ENCODE results near the gene RAB3GAP2.
"Not testable (repeated sequence)": the region's sequence is repeated elsewhere in the genome, so short reads cannot be mapped to it uniquely, and the experiment has no call there.

Gene RAB3GAP2

GRCh38 chr1:220189750-220190347 lies 82.4 kb downstream of the RAB3GAP2 start:
- no peak for DNase-seq

- no peak for DNase-seq
Observed at GRCh38 chr1:220188538-220188937, 83.7 kb downstream of the RAB3GAP2 start.

- no peak for DNase-seq
Observed at GRCh38 chr1:220186752-220187151, 85.5 kb downstream of the RAB3GAP2 start.

- DNase-seq, result no peak
Observed at GRCh38 chr1:220184506-220184905, 87.7 kb downstream of the RAB3GAP2 start.

- no peak for DNase-seq
Observed at GRCh38 chr1:220182656-220183055, 89.6 kb downstream of the RAB3GAP2 start.

DNA sequence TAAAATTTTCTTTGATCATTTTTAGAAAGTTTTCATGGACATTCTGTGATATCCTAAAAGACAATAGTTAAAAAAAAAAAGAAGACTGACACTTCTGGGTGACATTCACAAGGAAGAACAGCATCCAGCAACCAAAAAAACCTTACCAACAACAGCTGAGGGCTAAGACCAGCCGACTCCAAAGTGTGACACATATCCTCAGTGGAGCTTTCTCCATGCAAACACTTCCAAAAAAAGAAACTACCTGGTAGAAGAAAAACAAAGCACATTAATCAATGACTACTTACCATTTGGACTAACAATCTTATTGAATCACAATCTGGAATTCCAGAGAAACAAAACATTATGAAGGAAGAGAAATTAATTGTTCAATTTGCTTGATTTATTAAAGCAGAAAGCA lies 90.1 kb downstream of the RAB3GAP2 start:
- DNase-seq, result no peak

GRCh38 chr1:220176540-220176939 lies 95.7 kb downstream of the RAB3GAP2 start:
- DNase-seq, result no peak

DNA sequence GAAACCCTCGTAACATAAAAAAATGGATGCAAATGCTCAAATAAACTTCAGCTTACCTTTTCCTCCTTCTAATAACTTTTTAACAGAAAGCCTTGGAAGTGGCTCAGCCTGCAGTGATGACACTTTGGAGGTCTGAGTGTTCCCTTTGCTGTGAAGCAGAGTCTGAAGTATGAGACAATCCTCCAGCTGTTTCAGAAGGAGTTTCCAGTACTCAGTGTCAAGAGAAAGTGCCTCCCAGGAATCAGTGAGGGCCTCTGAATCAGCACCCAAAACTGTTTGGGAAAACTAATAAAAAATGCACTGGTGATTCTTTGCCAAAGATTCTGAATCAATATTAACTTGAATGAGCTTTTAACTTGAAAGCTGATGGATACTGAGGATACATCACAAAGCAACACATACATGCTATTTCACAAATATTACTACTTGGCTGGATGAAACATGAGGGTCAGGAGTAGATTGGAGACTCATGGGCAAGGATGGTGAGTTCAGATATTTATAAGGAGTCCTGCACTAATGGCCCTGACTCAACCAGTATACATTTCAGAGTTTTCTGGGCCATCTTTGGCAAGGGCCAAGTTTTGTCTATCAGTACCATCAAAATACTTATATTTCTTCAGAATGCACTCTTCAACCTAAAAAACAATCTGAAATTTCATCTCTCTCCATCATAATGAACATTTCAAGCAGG lies 101.3 kb downstream of the RAB3GAP2 start:
- no peak for DNase-seq

DNA sequence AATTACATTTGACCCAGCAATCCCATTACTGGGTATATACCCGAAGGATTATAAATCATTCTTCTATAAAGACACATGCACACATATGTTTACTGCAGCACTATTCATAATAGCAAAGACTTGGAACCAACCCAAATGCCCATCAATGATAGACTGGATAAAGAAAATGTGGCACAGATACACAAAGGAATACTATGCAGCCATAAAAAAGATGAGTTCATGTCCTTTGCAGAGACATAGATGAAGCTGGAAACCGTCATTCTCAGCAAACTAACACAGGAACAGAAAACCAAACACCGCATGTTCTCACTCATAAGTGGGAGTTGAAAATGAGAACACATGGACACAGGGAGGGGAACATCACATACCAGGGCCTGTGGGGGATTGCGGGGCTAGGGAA lies 102.4 kb downstream of the RAB3GAP2 start:
- DNase-seq, result not testable (repeated sequence)

GRCh38 chr1:220166853-220167252 lies 105.4 kb downstream of the RAB3GAP2 start:
- DNase-seq, result no peak

- DNase-seq, result no peak
Observed at GRCh38 chr1:220164517-220164916, 107.7 kb downstream of the RAB3GAP2 start.

DNA sequence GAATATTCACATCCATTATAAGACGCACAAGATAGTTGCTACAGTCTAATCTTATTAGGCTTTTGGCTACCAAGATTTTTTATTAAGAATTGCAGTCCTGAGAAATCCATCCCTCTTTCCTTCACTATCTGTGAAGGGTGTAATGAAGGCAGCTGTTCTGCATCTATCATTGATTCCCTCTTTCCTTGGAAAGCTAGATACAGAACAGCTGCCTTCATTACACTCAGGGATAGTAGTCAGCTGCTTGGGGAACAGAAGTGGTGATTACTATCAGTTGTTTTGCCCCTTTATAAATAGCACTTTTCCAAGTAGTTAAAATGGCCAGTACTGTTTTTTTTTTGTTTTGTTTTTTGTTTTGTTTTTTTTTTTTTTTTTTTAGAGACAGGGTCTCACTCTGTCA lies 108.1 kb downstream of the RAB3GAP2 start:
- DNase-seq, result no peak

DNA sequence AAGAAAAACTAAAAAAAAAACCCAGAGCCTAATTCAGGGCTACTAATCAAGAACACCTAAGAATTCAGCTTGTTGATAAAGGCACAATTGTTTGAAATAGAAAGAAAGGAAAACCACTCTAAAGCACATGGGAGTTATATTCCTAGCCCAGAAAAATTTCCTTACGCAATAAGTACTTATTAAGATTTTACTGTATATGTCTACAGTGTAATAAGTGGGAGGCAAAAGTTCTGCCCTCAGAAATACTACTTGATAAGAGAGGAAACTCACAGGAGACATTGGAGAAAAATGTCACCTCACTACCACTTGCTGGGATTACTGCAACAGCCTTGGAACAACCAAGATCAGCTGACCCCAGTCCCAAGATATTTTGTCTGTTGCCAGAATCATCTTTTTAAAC lies 112.2 kb downstream of the RAB3GAP2 start:
- DNase-seq, result no peak

DNA sequence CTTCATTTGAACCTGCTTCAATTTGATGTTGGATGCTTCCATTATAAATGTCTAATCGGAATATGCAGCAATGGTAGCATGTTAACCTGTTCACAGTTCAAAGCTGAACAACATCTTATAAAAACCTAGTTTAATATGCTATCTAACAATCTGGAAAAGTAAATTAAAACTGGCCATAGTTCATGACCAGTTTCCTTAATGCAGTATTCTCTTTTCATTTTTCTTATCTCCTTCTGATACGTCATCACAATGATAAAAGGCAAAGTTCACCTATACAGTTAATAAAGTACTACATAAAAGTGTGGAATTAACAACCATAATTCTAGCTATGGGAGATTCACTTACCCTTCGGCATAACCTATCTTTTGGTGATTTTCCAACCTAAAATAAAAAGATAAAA lies 113.2 kb downstream of the RAB3GAP2 start:
- no peak for DNase-seq

- DNase-seq, result not testable (repeated sequence)
Observed at GRCh38 chr1:220158530-220158929, 113.7 kb downstream of the RAB3GAP2 start.

DNA sequence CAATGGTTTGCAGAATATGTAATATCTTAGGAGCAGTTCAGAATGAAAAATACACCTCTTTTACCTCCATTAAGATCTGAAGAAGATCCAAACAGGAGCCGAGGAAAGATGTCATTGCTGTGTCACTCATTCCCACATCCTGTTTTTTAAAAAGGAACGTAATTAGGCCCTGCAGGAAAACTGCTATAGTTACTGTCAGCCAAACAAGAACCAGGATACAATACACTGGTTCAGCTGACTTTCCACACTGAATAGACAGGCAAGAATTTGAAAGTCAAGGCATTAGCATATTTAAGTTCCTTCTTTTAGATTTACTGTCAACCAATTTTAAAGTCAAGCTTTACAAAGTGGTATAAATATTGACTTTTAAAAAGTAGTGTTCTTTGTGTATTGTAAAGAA lies 114.5 kb downstream of the RAB3GAP2 start:
- no peak for DNase-seq

DNA sequence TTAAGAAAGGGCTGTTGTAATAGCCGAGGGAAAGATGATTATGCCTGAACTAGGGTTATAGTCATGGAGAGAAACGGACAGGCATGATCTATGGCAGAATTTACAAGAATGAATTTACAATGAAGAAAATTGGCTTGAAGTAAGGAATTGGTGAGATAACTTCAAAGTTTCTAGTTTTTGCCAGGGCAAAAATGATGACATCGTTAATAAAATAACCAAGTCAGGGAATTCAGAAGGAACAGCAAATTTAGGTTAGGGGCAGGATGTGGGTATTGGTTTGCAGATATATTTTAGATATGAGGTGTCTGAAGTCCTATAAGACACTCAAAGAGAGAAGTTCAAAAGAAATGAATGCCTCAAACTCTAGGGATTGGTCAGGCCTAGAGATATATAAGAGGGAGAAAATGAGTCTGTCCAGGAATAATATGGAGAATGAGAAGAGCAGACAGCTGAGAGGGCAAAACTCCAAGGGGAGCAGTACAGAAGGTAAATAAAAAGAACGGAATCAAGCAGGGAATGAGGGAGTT lies 115.6 kb downstream of the RAB3GAP2 start:
- DNase-seq, result no peak

- no peak for DNase-seq
Observed at GRCh38 chr1:220153147-220153546, 119.1 kb downstream of the RAB3GAP2 start.

DNA sequence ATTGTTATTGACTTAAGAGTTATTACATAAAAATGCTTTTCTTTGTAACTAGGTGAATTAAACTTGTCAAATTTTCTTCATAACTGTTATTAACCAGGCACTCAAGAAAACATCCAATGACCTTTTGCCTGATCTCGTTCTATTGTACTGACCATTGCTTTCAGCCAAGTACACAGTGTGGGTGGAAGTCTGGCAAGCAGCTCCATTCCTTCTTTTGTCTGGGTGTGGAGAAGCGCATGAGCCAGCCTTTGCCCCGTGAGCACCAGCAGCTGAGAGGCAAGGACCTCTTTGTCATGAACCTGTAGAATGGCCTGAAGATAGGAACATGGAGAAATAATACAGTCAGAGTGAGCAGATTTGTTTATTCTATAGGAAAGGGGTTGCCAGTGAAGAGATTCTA lies 120.8 kb downstream of the RAB3GAP2 start:
- no peak for DNase-seq

- DNase-seq, result no peak
Observed at GRCh38 chr1:220149742-220150141, 122.5 kb downstream of the RAB3GAP2 start.

GRCh38 chr1:220144051-220144450 lies 128.2 kb downstream of the RAB3GAP2 start:
- DNase-seq, result no peak

DNA sequence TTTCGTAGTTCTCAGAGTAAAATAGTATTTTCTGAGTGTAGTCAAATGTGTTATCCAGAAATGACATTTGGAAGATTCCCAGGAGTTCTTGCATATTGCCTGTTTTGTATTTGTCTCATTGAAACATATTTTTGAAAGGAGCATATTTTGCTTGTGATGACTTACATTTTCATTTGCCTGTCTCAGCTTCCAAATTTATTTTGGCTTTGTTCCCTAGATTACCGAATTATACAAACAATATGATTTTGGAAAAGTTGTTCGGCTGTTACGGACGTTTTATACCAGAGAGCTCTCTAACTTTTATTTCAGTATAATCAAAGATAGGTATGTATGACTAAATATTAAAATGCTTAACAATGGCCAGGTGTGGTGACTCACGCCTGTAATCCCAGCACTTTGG lies 132.3 kb downstream of the RAB3GAP2 start:
- DNase-seq, result no peak

DNA sequence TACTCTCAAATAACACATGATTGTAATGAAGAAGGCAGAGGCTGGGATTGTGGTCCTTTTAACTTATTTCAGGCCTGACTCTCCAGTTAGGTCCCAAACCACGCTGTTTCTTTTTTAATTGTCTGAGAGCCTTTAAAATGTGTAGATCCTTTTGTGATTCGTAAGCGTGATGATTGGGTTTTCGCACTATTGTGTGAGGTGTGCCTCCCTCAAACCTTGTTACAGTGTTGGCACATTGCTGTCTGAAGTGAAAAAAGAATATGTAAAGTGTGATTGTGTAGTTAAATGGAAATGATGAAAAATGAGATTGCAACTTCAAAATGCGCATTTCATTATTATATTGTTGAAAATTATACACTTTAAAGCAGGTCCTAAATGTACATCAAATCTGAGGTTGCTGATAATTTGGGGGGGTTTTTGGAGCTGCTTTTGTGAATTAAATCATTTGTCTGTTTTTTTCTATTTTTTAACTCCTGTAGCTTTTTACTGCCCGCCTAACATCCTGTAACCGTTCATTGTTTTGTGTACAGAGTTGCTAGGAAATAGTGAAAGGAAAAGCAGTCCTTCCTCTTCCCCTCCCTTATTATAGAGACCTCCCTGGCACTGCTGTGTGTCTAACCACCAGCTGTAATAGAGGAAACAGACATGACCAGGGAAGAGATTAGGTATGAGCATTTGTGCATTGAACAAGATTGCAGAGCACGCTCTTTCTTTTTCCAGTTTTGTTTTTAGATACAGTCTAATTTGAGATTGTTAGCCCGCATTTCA lies 135.1 kb downstream of the RAB3GAP2 start:
- DNase-seq, result no peak

GRCh38 chr1:220135755-220136154 lies 136.5 kb downstream of the RAB3GAP2 start:
- no peak for DNase-seq

Measured in NCI-H2029 (cell line).